IPS-NIHi7 (cell line): ENCODE data around the gene TSPAN31.
"Not testable (repeated sequence)": the region's sequence is repeated elsewhere in the genome, so short reads cannot be mapped to it uniquely, and the experiment has no call there.

Experiments
- DNase-seq: peaks from one replicate; pipeline ENCODE4 v3.0.0; 2012; ENCODE audit warnings: mixed read lengths; ENCODE audit errors: extremely low spot score

The TSPAN31 gene

GRCh38 chr12:57766464-57767304 is 21.8 kb downstream of the TSPAN31 start, which contains the start of gene CYP27B1:
CYP27B1 (minus strand) TSS chr12:57767078; CDS start chr12:57767041, 37 bp downstream.
- DNase-seq: peak; percentile 55

GRCh38 chr12:57767305-57767698 is 22.5 kb downstream of the TSPAN31 start:
- no peak for DNase-seq

GRCh38 chr12:57767876-57768275 is 23.0 kb downstream of the TSPAN31 start:
- DNase-seq: no peak

- DNase-seq: no peak
Measured at GRCh38 chr12:57769594-57769993, 24.8 kb downstream of the TSPAN31 start.

GRCh38 chr12:57770734-57771133 is 25.9 kb downstream of the TSPAN31 start:
- DNase-seq: no peak

- peak; percentile 91 for DNase-seq
Measured at GRCh38 chr12:57771236-57771872, 26.5 kb downstream of the TSPAN31 start.

- peak; percentile 94 for DNase-seq
Measured at GRCh38 chr12:57771873-57772428, 27.1 kb downstream of the TSPAN31 start, which contains the start of gene METTL1. METTL1 (minus strand) TSS chr12:57772105; CDS start chr12:57772083, 22 bp downstream.

- DNase-seq: peak; percentile 56
Measured at GRCh38 chr12:57772429-57773322, 27.8 kb downstream of the TSPAN31 start, which contains the start of gene EEF1AKMT3. EEF1AKMT3 (plus strand) TSS chr12:57772614; CDS start chr12:57772725, 111 bp downstream.

GRCh38 chr12:57774634-57775033 is 29.8 kb downstream of the TSPAN31 start:
- DNase-seq: not testable (repeated sequence)

- no peak for DNase-seq
Measured at GRCh38 chr12:57775044-57775443, 30.2 kb downstream of the TSPAN31 start.

GRCh38 chr12:57775563-57776246 is 30.9 kb downstream of the TSPAN31 start:
- DNase-seq: peak; percentile 27

- no peak for DNase-seq
Measured at GRCh38 chr12:57776247-57776587, 31.4 kb downstream of the TSPAN31 start.

GRCh38 chr12:57777367-57777766 is 32.5 kb downstream of the TSPAN31 start:
- DNase-seq: no peak

GRCh38 chr12:57777911-57778310 is 33.1 kb downstream of the TSPAN31 start:
- DNase-seq: no peak

- no peak for DNase-seq
Measured at GRCh38 chr12:57779736-57780135, 34.9 kb downstream of the TSPAN31 start.

- DNase-seq: no peak
Measured at GRCh38 chr12:57780284-57780897, 35.6 kb downstream of the TSPAN31 start.

GRCh38 chr12:57781244-57781643 is 36.4 kb downstream of the TSPAN31 start:
- DNase-seq: no peak

GRCh38 chr12:57781801-57782200 is 37.0 kb downstream of the TSPAN31 start:
- no peak for DNase-seq

- no peak for DNase-seq
Measured at GRCh38 chr12:57782243-57782607, 37.4 kb downstream of the TSPAN31 start.
